Stimulated activated CD4-positive, alpha-beta T cell treated with anti-CD3 and anti-CD28 coated beads, Interleukin-2, amount 100 ng/mL, for 24 hours (primary cell): Measurements from ENCODE around the gene CAP2.
"Not testable (repeated sequence)": the region's sequence is repeated elsewhere in the genome, so short reads cannot be mapped to it uniquely, and the experiment has no call there.

Experiments used
- DNase-seq, 2 donors: peaks; one replicate each; pipeline ENCODE4 v3.0.0-alpha.2; 2020

Gene CAP2

GRCh38 chr6:17586623-17587022 is 193.2 kb downstream of the CAP2 start:
- DNase-seq, result not testable (repeated sequence)

- DNase-seq, result no peak
Measured at GRCh38 chr6:17588011-17588410, 194.6 kb downstream of the CAP2 start.

- no peak for DNase-seq
Measured at GRCh38 chr6:17589406-17590096, 196.2 kb downstream of the CAP2 start.

GRCh38 chr6:17591287-17591686 is 197.9 kb downstream of the CAP2 start:
- no peak for DNase-seq

- DNase-seq, result no peak
Measured at GRCh38 chr6:17593246-17593645, 199.9 kb downstream of the CAP2 start.

- DNase-seq, result no peak
Measured at GRCh38 chr6:17596085-17596484, 202.7 kb downstream of the CAP2 start.

DNA sequence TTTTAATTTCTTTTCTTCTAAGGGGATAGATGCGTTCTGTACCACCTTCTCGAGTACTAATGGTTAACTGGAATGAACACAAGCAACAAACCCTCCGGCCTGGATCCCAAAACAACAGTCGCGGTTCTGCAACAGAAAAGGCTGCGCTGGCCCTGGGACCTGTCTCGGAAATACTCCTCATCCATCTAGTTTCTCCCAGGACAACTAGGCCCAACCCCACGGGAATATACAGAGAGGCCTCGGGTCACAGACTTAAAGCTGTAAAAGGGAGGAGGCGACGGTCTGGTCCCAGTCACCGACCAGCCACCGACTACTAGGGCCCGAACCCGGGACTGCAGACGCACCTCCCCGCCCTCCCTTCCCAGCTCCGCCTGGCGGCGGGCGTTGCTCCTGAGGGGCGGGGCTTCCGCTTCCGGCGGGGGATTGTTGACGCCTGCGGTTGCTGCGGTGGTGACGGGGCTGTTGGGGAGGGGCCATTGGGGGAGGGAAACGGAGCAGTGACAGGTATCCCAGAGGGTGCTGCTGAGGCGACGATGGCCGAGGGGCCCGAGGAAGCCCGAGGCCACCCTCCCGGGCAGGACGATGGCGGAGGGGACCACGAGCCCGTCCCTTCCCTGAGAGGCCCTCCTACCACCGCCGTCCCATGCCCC is 206.6 kb downstream of the CAP2 start, which contains the start of gene FAM8A1:
Gene FAM8A1, plus strand, starts transcription at position 426 of the 650 bp plus-strand sequence. Its CDS starts 108 bp downstream, at position 534.
- DNase-seq, result peak; percentile 97

DNA sequence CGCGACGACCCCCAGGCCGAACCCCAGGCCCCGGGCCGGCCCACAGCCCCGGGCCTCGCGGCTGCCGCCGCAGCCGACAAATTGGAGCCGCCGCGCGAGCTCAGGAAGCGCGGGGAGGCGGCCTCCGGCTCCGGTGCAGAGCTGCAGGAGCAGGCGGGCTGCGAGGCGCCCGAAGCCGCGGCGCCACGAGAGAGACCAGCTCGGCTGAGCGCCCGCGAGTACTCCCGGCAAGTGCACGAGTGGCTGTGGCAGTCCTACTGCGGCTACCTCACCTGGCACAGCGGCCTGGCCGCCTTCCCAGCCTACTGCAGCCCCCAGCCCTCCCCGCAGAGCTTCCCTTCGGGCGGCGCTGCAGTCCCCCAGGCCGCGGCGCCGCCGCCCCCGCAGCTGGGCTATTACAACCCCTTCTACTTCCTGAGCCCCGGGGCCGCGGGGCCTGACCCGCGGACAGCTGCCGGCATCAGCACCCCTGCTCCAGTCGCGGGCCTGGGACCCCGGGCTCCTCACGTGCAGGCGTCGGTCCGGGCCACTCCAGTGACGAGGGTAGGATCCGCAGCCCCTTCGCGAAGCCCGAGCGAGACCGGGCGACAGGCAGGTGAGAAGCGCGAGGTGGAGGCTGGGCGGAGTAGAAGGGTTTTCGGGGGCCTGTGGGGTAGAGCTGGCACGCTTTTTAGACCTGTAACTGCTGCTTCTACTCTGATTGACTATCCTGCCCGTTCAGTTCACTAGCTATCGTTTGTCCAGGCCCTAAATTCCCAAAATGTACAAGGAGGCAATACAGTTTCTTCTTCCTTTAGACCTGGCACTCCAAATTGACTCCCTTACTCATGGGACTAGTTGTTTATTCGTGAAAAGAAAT is 207.4 kb downstream of the CAP2 start:
- DNase-seq, result peak; percentile 47 to 56

DNA sequence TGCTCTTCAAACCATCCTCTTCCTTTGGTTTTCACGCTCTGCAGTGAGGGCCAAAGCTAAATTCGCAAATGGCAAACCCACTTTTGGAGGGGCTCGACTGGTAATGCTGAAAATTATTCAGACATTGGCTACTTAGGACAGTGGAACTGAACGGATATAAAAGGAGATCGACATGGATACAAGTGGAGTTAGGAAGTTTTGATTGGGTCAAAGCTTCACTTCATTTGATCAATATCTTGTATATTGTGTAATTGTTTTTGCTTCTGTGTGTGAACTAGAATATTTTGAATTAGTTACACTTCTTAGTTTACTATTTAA is 207.9 kb downstream of the CAP2 start:
- no peak for DNase-seq

- no peak for DNase-seq
Measured at GRCh38 chr6:17602888-17603287, 209.5 kb downstream of the CAP2 start.

DNA sequence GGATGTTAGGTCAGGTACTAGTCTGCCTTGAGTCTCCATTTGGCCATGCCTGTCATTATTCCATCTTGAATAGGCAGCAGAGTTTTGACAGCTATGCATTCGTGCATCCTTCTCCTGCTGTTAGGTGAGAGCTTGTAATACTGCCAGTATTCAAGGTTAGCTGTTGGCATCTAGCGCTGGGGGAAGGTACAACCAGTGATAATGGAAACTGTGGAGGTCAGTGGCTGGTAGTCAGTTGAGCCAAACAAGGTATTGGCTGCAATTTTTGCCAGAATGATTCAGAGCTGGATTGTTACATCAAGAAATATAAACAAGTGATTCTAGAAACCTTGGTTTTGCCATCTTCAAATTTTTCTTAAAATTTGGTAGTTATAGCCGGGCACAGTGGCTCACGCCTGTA is 213.2 kb downstream of the CAP2 start:
- no peak for DNase-seq
